GM23248 (cell line): ENCODE measurements around the gene CPPED1.

Experiments used
- EZH2 ChIP-seq: fragments of 200-600 bp; sonication (generic); IDR thresholded peaks from 2 replicates; pipeline ENCODE4 v1.6.1; 2018; ENCODE audit warnings: antibody characterized with exemption, mild to moderate bottlenecking; ENCODE audit not compliant: insufficient read depth, poor library complexity, severe bottlenecking
- EZH2phosphoT487 ChIP-seq: fragments of 200-600 bp; sonication (generic); IDR thresholded peaks from 2 replicates; pipeline ENCODE4 v1.6.1; 2018; ENCODE audit warnings: antibody characterized with exemption, moderate library complexity, mild to moderate bottlenecking, low read depth; ENCODE audit not compliant: insufficient read depth

- TF ChIP-seq EZH2 (no peak), EZH2phosphoT487 (no peak)
Measured at GRCh38 chr16:12669908-12670307, 133.8 kb downstream of the CPPED1 start.
